ENCODE data around the gene ALKBH2. TPM values are rescaled to one million over a fixed set of nuclear protein-coding genes. Genes with fewer than 3 reads are reported as not detected.

The ALKBH2 gene
- total and polyA plus RNA-seq, 2 of the 8 experiments (the other 6 are each of a cell fraction or from before 2014, with no cell fraction given): 19.1 to 22.5 TPM

- no peak for TF ChIP-seq MAFK (IDR thresholded peaks at IDR 0.05; ENCODE audit: low read depth, low read length)
- TF ChIP-seq TAF1 (IDR thresholded peaks at IDR 0.05; ENCODE audit: low read depth, low read length): no peak
- TF ChIP-seq CREB1 (IDR thresholded peaks at IDR 0.05): no peak
Measured at GRCh38 chr12:109120557-109120956, 27.3 kb upstream of the ALKBH2 start (continued).

Data from H1 (cell line).